Stimulated activated CD8-positive, alpha-beta memory T cell treated with anti-CD3 and anti-CD28 coated beads, Interleukin-4, amount 100 ng/mL, for 24 hours (primary cell): ENCODE data around the gene PTN.

Source experiments
- DNase-seq: peaks from one replicate; pipeline ENCODE4 v3.0.0-alpha.2; 2020; ENCODE audit warnings: low read depth

The PTN gene, protein sequence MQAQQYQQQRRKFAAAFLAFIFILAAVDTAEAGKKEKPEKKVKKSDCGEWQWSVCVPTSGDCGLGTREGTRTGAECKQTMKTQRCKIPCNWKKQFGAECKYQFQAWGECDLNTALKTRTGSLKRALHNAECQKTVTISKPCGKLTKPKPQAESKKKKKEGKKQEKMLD

DNA sequence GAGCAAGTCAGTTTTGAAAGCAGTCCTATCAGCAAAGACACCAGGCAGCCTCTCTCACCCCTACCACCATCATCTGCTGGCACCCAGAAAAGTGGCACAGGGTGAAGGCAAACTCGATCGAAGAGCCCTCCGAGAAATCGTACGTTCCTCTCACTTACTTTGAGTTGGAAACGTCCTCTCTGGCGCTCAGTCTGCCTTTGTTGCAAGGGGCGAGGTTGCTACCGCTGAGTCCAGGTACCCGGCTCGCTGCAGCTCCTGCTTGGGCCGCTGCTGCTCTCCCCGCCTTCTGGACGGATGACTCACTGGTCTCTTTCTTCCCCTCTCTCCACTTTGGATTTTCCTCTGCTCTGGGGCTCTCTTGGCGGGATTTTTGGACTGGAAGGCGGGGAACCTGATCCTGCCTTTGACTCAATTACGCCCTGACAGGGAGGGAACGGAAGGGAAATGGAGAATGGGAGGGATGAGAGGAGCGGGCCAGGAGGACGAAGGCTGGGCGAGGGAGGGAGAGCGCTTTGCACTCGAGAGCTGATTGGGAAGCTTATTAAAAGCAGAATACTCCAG is at the start of gene PTN:
PTN (minus strand) TSS at position 453 of the 561 bp plus-strand sequence. CDS start 88,760 bp downstream, outside the sequence.
- DNase-seq: no peak

DNA sequence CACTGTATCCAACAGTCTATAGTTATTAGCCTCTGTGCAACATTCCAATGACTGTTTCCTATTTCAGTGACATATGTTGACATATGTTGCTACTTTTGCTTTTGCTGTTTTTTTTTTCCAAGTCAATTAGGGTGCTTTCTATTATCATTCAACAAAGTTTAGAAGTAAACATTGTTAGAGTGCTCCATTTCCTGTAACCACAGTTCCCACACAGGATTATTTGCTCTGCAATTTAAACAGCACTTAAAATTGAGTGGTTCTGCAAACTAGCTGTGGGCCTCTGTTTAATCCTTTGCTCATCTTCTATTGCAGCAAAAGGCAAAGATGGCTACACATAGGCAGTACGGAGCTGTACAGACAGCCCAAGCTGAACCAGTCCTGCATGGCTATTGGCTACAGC is 46.5 kb upstream of the PTN start:
- DNase-seq: no peak

DNA sequence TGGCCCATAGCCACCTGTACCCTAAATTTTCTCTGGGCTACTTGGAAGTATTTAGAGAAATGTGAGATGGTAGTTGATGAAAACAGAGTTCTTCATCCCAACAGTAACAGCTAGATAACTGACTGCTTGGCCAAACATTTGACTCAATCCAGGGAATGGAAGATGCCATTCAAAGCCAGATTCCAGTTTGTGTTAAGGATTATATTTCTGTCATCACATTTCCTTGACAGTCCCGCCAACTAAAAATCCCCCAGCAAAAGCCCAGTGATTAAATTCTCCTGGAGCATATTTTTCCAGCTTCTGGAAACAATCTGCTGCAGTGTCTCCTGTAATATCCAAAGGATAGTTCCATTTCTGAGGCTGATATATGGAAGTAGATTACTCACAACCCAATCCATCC is 45.4 kb upstream of the PTN start:
- DNase-seq: no peak

DNA sequence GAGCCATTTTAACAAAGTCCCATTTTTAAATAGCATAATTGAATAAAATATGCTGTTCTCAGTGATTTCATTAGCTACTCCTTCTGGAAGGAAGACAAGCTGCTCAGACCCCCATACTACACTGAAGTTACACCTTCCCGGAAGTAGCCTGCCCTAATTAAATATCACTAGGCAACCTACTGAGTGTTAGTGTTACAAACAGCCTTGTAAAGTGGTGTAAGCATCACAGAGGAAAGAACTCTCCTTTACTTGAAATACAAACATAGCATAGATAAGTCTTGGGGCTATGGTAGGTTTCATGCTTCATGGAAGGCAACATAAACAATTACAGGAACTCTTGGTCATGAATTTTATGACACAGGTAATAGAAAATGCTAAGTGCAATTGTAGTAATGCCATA is 43.4 kb upstream of the PTN start:
- DNase-seq: no peak

DNA sequence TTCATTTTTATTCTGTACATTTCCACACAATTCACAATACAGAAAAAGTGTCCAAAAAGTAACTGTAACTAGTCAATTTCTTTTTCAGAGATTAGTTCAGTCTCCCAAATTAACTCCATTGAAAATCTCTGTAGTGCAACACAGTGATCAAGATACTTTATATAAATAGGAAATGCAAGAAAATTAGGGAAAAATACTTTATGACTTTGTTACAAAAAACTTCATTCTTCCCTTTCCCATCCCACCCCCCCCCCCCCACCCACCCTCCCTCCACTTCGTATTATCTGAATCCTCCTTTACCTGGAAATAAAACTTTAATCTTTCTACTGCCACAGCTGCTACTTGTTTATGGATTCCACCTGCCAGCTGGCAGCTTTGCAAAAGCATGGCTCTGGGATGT is 37.5 kb upstream of the PTN start:
- DNase-seq: no peak

DNA sequence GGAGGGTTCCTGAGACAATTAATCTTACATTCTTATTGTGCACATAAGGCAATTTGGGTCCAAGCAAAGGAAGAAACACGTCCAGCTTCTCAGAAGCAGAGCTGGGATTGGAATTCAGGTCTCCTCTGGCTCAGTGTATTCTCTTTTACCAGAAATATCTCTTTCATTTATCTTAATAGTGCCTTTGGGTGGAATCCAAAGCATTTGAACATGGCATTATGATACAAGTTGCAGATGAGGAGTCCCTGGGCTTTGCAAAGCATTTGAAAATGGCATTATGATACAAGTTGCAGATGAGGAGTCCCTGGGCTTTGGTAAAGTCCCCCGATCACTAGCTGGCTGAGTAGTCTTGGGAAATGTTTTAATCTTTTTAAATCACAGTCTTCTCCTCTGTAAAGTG is 30.0 kb upstream of the PTN start:
- no peak for DNase-seq

DNA sequence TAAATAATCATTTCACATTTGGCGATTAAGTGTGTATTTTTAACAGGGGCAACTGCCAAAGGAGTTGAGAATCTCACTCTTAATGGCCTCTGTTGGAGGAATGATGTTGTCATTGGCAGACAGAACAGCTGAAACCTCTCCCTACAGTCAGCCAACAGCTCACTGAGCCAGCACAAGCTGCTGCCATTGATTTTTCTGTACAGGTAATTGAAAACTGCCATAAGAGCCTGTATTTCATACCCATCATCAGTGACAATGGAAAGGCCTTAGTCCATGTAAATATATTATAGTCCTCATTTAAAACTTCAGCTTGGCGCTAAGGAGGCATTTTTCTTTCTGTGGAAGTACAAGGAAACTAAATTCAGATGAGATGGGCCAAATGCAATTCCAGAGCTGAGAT is 28.1 kb upstream of the PTN start:
- DNase-seq: no peak

DNA sequence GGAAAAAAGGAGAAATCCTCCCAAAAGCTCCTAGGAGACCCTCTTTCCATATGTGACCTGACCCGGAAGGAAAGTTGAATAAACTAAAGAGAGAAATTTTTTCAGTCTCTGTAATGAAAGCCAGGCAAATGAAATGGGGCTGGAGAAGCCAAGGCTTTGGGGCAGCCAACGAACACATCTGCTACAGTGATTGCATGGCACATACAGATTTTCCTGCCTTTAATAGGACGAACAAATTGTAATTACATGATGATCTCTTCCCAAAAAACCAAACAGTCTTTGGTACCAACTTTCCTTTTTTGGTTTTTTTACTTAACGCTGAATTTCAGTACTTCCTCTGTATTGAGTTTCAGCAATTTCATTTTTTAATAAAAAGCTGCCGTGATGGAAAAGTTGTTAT is 23.5 kb upstream of the PTN start:
- DNase-seq: no peak

DNA sequence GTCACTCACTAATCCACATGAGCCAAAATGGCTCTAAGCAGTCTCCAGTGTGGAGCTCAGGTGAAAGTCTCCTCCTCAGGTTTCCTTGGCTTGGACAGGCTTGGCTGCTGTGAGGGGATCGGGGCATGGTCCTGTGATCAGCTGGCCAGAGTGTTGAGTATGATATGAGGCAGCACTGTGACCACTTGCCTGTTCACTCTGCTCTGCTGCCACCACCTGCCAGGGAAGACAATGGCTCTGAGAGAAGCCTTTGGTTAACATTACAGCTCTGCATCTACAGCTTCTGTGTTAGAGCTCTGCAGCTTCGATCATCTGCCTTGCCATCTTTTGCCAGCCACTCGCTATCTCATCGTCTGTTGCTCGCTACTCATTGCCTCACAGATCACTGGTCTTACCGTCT is 20.1 kb upstream of the PTN start:
- no peak for DNase-seq

DNA sequence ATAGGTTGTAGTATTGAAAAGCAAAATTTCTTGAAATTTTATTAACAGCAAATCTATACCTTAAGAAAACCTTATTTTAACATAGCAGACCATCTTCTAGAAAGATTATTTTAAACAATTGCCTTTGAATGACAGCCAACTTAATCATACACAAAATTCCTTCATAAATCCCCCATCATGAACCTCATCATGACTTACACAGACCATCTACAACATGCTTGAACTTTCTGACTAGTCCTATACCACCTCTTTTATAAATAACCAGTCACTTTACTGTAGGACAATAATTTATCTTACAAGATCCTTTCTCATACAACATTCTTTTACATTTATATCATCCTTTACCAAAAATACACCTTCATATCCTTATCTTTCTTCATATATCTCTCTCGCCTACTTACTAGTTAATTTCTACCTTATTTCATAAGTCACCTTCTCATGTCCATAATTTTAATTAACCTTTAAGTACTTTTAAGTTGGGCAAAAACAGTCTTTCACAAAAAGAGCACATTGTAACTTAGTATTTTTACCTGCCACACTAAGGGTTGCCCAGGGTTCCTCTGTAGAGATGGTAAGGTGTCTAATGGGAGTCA is 16.6 kb upstream of the PTN start:
- DNase-seq: no peak

DNA sequence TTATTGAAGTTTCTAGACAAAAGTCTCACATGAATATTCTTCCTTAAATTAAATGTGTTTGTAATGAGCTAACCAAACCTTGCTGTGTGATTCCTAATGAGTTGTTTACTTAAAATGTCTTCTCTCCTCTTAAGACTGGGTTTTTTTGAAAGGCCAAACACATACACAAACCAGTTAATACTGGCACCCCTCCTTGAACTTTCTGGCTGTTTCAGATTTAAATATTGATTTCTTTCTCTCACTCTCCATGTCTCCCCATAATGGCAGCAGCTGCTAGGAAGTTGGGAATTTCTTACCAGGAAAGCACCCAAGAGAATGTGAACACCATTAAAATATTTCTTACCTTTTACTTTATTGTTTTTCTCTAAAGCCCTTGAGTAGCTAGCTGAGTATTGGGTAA is 11.4 kb upstream of the PTN start:
- DNase-seq: no peak

DNA sequence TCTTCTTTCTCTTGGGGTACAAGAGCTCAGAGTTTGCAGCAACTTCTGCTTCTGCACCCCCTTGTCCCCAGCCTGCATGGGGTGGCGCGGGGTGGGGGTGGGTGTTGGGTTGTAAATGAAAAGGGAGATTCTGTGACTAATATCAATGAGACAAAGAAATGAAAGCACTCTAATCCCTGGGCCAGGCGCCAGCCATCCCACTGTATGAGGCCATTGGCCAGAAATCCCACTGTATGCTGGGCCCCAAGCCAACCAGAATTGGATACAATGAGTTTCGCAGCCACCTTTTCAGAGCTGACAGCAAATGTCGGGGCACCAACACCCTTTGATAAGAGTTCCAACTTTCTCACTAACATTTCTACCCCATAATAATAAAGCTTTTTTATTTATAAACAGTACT is 10.9 kb upstream of the PTN start:
- DNase-seq: no peak

DNA sequence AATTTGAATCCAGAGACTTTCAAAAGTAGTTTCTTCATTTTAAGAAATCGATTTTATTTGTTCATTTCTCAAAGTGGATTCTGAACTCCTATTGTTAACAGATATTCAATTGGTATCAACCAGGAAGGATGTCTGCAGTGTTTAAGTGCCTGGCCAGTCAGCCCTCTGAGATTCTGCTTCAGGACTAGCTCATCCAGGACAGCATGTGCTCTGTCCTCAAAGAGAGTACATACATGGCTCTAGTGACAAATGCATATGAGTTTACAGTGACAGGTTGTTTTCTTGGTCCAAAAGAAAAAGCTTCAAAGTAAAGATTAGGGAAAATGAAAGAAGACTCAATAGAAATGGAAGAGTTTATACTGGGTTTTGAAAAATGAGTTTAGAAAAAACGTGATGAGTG is 8.4 kb upstream of the PTN start:
- no peak for DNase-seq

DNA sequence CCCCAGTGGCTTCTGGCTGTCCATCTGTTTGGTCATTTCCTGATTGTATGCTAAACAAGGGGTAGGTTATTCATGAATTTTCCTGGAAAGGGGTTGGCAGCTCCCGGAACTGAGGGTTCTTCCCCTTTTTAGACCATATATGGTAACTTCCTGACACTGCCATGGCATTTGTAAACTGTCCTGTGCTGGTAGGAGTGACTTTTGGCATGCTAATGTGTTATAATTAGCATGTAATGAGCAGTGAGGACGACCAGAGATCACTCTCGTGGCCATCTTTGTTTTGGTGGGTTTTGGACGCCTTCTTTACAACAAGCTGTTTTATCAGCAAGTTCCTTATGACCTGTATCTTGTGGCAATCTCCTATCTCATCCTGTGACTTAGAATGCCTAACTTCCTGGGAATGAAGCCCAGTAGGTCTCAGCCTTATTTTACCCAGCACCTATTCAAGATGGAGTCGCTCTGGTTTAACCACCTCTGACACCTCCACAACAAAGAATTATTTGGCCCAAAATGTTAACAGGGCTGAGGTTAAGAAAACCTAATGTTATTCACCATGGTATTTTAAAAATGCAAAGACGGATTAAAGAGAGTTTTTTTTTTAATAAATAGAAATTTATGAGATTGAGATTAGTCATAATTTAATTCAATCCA is 2.4 kb upstream of the PTN start:
- no peak for DNase-seq

DNA sequence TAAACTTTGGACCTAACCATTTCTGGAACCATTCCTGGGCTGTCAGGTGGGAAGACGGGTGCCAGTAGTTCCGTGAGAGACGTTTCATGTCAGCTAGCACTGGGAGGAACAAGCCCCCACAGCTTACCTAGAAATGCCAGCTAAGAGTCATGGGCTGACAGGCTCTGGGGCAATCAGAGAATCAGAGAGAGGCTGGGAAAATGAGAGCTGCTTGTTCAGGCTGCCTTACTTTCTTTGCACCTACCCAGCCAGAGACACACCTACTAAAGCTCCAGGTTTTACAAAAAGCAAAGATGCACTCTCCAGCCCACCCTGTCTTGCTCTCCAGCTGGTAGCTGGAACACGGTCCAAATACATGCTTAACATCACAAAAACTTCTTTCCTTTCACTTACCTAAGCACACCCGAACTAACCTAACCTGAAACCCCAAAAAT is 688 bp downstream of the PTN start:
- DNase-seq: no peak

DNA sequence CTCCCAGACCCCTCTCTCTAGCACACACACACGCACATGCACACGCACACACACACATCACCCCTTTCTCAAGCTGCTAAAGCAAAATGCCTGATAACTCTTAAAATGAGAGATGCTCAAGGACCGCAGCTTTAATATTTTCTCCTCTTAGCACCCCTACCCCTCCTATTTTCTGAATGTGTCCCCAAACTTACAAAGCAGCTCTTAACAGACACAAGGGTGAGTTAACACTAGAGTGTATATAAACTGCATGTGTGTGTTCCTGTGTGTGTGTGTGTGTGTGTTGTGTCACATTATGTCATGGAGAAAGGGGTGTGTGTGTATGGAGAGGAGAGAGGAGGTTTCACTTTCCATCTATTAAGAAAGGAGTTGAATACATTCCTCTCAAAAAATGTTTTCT is 1.3 kb downstream of the PTN start:
- no peak for DNase-seq

DNA sequence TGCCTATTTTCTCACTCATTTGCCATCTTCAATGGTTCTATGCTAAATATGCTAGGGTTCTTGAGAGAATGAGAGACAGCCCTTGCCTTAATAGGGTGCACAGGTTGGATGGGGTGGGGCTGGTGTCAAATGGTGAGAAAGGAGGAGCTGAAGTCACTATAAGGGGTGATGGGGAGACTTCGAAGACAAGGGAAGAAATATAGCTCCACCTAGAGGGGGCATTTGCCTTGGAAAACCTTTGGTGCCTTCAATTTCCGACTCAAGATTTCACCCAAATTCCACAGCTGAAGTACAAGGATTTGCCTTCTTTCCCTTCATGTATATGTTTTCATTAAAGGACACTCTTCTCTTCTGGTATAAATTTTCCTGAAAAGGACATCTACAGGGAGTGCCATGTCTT is 5.6 kb downstream of the PTN start:
- DNase-seq: no peak

DNA sequence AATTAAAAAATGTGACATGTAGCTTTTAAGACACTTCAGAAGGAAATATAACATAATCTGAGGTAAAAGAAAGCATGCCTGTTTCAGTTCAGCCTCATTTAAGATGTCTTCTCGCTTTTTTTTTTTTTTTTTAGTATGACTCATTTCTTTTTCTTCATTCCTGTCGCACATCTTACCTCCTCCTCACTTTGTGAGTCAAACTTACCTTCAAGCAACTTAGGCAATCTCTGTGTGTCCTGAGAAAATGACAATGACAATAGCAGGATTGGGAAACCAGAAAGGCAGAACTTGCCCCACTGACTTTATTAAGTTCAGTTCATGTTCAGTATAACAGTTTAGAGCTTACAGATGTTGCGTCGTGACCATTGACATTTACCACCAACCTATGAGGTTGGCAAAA is 7.7 kb downstream of the PTN start:
- no peak for DNase-seq

DNA sequence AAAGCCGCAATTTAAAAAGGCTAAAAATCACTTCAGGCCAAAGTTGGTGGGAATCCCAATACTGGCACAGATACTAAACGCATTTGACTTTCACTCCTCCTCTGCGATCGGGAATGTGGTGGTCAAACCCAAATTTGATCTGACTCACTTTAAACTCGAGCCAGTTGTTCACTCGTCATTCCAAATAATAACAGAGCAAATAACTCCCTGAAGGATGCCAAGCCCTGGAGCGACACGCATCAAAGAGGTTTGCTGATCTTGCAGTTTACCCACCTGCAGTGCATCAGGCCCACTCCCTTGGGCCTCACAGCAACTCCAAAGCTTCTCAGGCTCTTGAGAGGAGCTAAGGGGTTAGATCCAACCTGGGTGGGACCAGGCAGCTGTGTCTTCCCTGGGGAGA is 12.2 kb downstream of the PTN start:
- no peak for DNase-seq

DNA sequence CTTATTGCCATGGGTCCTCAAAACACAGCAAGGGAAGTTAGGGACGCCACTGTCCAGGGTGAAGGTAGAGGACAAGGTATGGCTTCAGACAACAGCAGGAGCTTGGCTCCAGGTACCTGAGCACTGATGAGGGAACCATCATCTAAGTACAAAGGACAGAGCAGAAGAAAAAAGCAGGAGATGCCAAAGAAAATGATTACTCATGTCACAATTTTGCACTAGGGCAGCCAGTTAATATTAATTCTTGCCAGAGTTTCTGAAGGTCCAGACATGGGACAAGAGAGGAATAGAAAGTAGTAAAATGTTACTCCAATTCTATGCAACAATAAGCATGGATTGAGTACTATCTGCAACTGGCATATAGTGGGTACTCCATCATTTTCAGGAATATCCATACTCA is 14.1 kb downstream of the PTN start:
- no peak for DNase-seq

DNA sequence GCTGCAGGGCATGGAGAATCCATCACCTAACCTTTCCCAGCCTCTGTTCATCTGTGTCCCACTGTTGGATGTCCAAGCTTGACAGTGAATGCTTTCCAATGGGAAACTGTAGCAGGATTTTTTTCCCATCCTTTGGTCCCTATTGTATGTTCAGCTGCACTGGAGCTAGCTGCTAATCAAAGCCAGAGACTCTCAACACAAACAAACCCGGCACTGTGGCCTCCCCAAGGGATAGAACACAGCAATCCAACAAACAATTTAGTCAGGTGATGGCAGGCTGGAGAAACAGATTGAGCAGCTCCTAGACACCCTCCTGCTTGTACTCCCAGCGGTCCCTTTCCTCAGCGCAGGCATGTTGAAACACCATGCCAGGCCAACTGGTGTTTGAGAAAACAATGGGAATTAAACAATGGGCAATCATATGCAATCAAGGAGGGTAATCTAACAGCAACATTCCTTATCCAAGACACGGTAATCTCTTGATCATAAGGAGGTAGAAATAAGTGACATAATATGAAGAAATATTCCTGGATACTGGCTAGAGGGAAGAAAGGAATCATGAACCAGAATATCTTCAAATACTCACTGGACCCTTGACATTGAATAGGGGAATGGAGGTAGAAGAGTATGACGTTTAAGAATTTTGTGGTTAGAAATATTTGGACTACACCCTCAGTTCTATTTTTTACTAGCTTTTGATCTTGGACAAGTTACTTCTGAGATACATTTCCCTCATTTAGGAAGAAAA is 15.0 kb downstream of the PTN start:
- DNase-seq: no peak

DNA sequence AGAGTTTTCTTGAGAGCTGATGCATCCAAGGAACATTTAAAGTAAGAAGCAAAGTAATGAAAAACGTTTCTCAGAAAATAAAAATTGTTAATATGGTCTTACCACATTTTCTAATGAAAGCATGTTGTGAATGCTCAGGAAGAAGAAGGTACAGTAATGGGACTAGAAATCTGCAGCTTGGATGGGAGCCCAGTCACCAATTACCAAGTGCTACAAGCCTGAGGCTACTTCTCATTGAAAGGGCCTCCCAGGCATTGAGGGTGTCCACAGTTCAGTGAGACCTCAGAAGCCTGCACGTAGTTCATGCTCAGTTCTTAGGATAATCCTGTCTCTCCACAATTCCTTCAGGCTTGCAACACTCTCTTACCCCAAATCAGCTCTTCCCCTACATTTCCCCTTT is 17.6 kb downstream of the PTN start:
- DNase-seq: no peak
